Measurements from ENCODE around the gene SLC44A4. TPM values are rescaled to one million over a fixed set of nuclear protein-coding genes. Genes with fewer than 3 reads are reported as not detected.
"Not testable (repeated sequence)": the region's sequence is repeated elsewhere in the genome, so short reads cannot be mapped to it uniquely, and the experiment has no call there.

SLC44A4 gene
- total RNA-seq, 1 experiment from 2014 or later = 0.45 TPM

DNA sequence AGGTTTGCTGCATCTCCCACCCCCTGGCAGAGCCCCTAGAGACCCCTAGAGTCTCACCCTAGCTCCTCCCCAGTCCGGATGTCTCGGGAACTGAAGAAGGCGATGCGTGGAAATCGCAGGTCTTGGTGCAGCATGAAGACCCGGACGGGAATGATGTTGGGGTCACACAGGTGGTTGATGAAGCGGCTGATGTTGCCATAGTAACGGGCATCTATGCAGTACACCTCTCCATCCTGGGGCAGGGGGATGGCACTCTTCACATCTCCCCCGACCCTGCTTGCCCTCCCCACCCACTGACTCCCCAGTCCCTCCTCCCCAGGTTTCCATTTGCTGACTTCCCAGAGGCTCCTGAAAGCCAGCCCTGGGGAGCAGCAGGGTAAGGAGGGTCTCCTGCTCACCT, 1.8 kb upstream of the SLC44A4 start:
- no peak for DNase-seq (ENCODE audit: low read depth)

DNA sequence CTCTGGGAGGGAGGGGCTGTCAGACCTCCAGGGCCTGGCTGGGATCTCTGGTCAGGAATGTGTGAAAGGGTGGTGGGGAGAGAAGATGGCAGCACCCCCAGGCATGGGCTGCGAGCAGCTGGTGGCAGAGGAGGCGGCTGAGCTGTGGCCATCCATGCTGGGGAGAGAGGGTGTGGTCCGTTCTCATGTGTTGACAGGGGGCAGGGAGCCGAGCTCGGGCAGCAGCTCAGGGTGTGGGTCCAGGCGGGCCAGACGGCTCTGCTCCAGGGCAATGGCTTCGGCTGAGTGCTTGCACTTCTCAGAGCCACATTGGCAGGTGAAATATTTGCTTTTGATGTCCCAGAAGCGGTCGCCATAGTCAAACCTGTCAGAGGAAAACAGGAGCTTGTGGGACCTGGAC, 1.1 kb upstream of the SLC44A4 start:
- no peak for DNase-seq (ENCODE audit: low read depth)

- DNase-seq (ENCODE audit: low read depth) = no peak
Observed at GRCh38 chr6:31879143-31879542, 346 bp upstream of the SLC44A4 start.

DNA sequence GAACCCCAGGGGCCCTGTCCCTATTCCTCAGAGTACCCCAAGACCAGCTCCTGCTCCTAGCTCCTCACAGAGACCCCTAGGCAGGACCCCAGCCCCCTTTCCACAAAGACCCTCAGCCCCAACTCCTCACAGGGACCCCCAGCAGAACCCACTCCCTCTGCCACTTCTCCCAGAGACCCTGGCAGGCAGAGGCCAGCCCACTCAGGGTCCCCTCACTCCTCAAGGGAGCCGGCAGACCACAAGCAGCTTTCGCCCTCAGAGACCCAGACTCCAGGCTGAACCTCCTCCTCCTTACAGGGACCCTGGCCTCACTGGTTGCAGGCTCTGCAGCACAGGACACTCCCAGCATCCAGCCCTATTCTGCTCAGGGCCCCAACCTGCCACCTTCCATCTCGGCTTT, 575 bp downstream of the SLC44A4 start:
- no peak for DNase-seq (ENCODE audit: low read depth)

DNA sequence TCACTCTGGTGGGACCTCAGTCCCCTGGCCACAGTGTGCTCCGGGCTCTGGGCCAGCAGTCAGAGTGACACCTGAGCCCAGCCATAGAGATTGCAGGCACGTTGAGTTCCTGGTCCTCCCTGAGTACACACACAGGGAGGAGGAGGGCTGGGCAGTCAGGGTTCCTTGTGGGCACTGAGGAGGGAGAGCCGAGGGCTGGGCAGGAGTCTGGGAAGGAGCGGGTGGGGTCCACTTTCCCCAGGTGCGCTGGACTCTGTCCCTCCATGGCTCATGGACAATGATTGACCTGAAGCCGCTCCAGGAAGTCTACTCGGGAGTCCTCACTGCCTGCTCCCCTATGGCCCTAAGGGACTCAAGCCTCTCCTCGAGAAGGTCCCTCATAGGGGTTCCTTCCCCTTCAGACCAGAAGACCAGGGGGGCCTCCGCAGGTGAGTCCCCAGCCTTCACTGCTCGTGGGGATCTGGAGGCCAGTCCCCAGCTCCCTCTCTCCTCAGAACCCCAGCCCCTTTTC, 1.1 kb downstream of the SLC44A4 start:
- no peak for DNase-seq (ENCODE audit: low read depth)

GRCh38 chr6:31877125-31877650, 1.6 kb downstream of the SLC44A4 start:
- no peak for DNase-seq (ENCODE audit: low read depth)

DNA sequence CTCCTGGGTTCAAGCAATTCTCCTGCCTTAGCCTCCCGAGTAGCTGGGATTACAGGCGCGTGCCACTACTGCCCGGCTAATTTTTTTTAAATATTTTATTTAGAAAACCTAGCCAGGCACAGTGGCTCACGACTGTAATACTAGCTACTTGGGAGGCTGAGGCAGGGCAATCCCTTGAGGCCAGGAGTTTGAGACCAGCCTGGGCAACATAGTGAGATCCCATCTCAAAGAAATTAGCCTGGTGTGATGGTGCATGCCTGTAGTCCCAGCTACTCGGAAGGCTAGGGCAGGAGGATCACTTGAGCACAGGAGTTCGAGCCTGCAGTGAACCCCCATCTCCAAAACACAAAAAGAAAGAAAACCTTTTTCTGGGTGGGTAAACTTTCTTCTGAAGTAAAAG, 2.4 kb downstream of the SLC44A4 start:
- DNase-seq (ENCODE audit: low read depth) = no peak

DNA sequence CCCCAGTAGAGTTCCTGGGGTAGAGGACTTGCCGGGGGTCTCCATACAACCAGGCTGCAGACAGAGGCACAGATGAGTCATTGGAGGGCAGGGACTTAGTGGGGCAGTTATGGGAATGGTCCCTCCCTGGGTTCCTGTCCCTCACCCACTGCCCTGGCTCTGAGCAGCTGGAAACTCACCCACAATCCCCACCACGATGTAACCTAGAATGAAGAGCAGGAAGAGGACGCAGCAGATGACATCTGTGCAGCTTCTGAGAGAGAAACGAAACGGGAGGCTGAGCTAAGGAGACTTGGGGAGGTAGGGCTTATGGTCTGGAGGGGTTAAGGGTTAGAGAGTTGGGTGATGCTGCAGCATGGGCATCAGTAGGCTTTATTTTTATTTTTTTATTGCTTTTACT, 2.9 kb downstream of the SLC44A4 start:
- DNase-seq (ENCODE audit: low read depth) = no peak

- no peak for DNase-seq (ENCODE audit: low read depth)
Observed at GRCh38 chr6:31874836-31875572, 3.8 kb downstream of the SLC44A4 start.

GRCh38 chr6:31874084-31874670, 4.6 kb downstream of the SLC44A4 start:
- no peak for DNase-seq (ENCODE audit: low read depth)

- peak; percentile 39 for DNase-seq (ENCODE audit: low read depth)
Observed at GRCh38 chr6:31871046-31871659, 7.6 kb downstream of the SLC44A4 start.

GRCh38 chr6:31870385-31870921, 8.3 kb downstream of the SLC44A4 start:
- no peak for DNase-seq (ENCODE audit: low read depth)

DNA sequence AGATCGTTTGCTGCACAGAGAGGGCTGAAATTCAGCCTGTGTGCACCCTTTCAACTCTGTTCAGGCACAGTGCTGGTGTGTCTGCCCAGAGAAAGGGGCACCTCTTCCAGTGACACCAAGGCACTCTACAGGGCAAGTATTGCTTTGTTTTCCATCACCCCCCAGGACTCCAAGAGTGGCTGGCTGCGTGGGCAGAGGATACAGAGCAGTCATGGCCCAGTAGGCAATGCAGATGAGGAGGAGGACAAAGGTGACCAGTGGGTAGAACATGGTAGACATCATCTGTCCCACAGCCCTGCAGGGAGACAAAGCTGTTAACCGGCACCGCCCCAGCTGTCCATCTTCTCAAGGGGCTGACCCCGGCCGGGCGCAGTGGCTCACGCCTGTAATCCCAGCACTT, 9.5 kb downstream of the SLC44A4 start:
- no peak for DNase-seq (ENCODE audit: low read depth)

DNA sequence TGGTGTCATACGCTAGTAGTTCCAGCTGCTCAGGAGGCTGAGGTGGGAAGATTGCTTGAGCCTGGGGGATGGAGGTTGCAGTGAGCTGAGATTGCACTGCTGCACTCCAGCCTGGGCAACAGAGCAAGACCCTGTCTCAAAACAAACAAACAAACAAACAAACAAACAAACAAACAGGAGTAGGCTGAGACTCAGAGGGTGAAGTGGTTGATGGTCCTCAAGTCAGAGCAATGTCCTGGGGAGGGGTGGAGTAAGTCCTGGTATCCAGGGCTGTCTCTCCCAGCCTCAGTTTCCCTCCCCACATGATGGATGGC, 10.2 kb downstream of the SLC44A4 start:
- DNase-seq (ENCODE audit: low read depth) = not testable (repeated sequence)

GRCh38 chr6:31865205-31866118, 13.3 kb downstream of the SLC44A4 start:
- DNase-seq (ENCODE audit: low read depth) = no peak

DNA sequence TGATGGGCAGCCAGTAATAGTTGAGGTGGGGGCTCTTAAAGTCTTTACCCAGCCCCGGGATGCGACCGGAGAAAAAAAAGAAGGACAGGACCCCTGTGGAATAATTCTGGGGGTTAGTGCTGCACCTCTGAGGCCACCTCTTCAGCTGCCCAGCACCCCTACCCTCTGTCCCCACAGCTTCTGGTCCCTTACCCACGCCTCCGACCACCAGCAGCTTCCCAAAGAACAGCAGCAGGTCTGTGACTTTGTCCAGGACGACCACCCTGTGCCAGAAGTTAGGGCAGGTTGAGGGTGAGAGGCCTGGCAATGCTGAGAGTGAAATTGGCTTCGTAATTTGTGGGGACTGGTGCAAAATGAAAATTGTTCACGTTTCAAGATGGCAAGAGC, 14.0 kb downstream of the SLC44A4 start:
- DNase-seq (ENCODE audit: low read depth) = no peak

GRCh38 chr6:31864123-31864562, 14.7 kb downstream of the SLC44A4 start:
- not testable (repeated sequence) for DNase-seq (ENCODE audit: low read depth)

- DNase-seq (ENCODE audit: low read depth) = peak; percentile 100
Observed at GRCh38 chr6:31862344-31863235, 16.2 kb downstream of the SLC44A4 start, which contains the start of gene NEU1. Gene NEU1, minus strand, starts transcription at chr6:31862821. Its CDS starts 45 bp downstream, at chr6:31862776.

DNA sequence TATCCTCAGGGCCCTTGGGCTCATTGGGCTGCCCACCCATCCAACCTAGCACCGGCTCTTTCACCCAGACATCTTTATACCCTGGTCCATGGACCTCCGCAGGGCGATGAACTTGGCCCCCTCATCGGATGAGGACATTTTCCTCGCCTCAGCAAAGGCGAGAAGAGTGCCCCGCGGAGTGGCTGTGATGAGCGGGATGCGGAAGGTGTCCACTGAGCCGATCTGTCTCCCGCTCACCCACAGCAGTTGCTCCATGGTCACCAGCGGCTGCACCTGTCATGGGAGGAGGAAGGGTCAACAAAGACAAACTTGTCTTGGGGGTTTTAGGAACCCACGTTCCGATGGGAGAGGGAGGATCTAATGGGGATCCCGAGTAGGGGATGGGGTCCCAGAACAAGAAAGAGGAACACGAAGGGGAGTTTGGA, 16.9 kb downstream of the SLC44A4 start:
- no peak for DNase-seq (ENCODE audit: low read depth)

DNA sequence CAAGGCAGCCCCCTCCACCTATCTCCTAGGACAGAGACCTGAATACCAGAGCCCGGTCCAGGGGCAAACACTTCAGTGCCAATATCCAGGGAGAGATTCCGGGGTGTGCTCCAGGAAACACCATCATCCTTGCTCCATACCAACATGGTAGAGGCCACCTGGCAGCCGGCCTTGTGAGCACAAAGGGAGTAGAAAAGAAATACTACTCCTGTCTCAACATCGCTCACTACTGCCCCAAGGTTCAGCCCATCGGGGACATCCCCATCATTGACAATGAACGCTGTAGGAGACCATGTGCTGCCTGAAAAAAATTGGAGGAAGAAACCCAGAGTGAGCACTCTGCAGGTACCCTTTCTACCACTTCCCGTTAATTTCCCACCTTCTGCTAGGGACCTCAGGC, 17.6 kb downstream of the SLC44A4 start:
- DNase-seq (ENCODE audit: low read depth) = no peak

Measured in HT1080 (cell line).